B cell (primary cell): ENCODE measurements around the gene DLG2. TPM values are rescaled to one million over a fixed set of nuclear protein-coding genes. Genes with fewer than 3 reads are reported as not detected.

Source experiments
- ATAC-seq: fragments of 200-7000 bp; cut with Tn5 transposase; one replicate; pipeline ENCODE4 v1.10.0; 2021; ENCODE audit warnings: low read depth, mild to moderate bottlenecking, moderate number of reproducible peaks, moderate library complexity
- CTCF ChIA-PET: fragments of 350-600 bp; sonication (Branson Sonifier 250); formaldehyde crosslinking; loops from one replicate; lab custom pipeline; 2021; ENCODE audit warnings: antibody characterized with exemption, inconsistent platforms; lab: Charles Lee
- POLR2A ChIA-PET: fragments of 350-600 bp; sonication (Branson Sonifier 250); formaldehyde crosslinking; loops from one replicate; lab custom pipeline; 2021; ENCODE audit warnings: antibody characterized with exemption; lab: Charles Lee
- DNase-seq: peaks from one replicate; pipeline ENCODE4 v3.0.0; 2013
- H2AFZ ChIP-seq: 2 replicates; pipeline ENCODE4 v1.6.1; 2012; ENCODE audit warnings: mild to moderate bottlenecking, low read depth, low read length; ENCODE audit not compliant: insufficient read depth, poor library complexity, severe bottlenecking
- H3K27ac ChIP-seq, 2 donors: 1 replicate in 1 of 2; 2 replicates in 1 of 2; pipeline ENCODE4 v1.5.1; 2012 to 2013; ENCODE audit warnings: low read length in 2 of 2, mild to moderate bottlenecking in 2 of 2, moderate library complexity in 1 of 2
- H3K27me3 ChIP-seq, 4 experiments: fragments of 200-600 bp in 1 of 4; sonication (generic) in 1 of 4; replicated peaks in 1 of 4; 1 replicate in 2 of 4; 2 replicates in 2 of 4; pipeline versions ENCODE4 v1.6.1 to v1.7.0; 2013 to 2016; ENCODE audit warnings: low read length in 3 of 4, mild to moderate bottlenecking in 2 of 4, mixed read lengths in 1 of 4, moderate library complexity in 1 of 4; ENCODE audit not compliant: insufficient read depth in 4 of 4, control insufficient read depth in 3 of 4; ENCODE audit errors: control extremely low read depth in 1 of 4
- H3K36me3 ChIP-seq, 2 experiments: replicated peaks in 1 of 2; 1 replicate in 1 of 2; 2 replicates in 1 of 2; pipeline versions ENCODE4 v1.6.1 to v1.7.1; 2013; ENCODE audit warnings: low read length in 1 of 2; ENCODE audit not compliant: insufficient read depth in 2 of 2, control insufficient read depth in 1 of 2; ENCODE audit errors: control extremely low read depth in 1 of 2, extremely low read depth in 1 of 2
- H3K4me1 ChIP-seq, 2 donors: fragments of 200-600 bp in 1 of 2; sonication (generic) in 1 of 2; 1 replicate in 1 of 2; 2 replicates in 1 of 2; pipeline versions ENCODE4 v1.5.1 to v1.6.1; 2013 to 2017; ENCODE audit warnings: low read length in 2 of 2; ENCODE audit not compliant: control insufficient read depth in 2 of 2, insufficient read depth in 2 of 2
- H3K4me2 ChIP-seq: replicated peaks from 2 replicates; pipeline ENCODE3; 2012; ENCODE audit warnings: mild to moderate bottlenecking, low read depth, low read length; ENCODE audit not compliant: poor library complexity, severe bottlenecking
- H3K4me3 ChIP-seq, 5 experiments: fragments of 200-600 bp in 1 of 5; sonication (generic) in 1 of 5; 1 replicate in 3 of 5; 2 replicates in 2 of 5; pipeline versions ENCODE4 v1.5.1 to v1.7.0; 2011 to 2016; ENCODE audit warnings: low read length in 4 of 5, mild to moderate bottlenecking in 4 of 5, low read depth in 2 of 5, control low read depth in 1 of 5, moderate library complexity in 1 of 5; ENCODE audit not compliant: insufficient read depth in 1 of 5; ENCODE audit errors: control extremely low read depth in 1 of 5, extremely low read depth in 1 of 5
- H3K79me2 ChIP-seq: fragments of 200-600 bp; sonication (generic); one replicate; pipeline ENCODE4 v1.6.0; 2016; ENCODE audit warnings: low read length; ENCODE audit not compliant: control insufficient read depth, insufficient read depth
- H3K9ac ChIP-seq: fragments of 200-600 bp; sonication (generic); 2 replicates; pipeline ENCODE4 v1.6.1; 2017; ENCODE audit warnings: mild to moderate bottlenecking, low read length, moderate library complexity
- H3K9me3 ChIP-seq, 3 donors: one replicate each; pipeline versions ENCODE4 v1.6.1 to v1.7.1; 2013; ENCODE audit warnings: low read length in 2 of 3; ENCODE audit not compliant: control insufficient read depth in 2 of 3, insufficient read depth in 1 of 3; ENCODE audit errors: control extremely low read depth in 1 of 3
- H4K20me1 ChIP-seq: 2 replicates; pipeline ENCODE4 v1.6.0; 2012; ENCODE audit warnings: mild to moderate bottlenecking, low read length; ENCODE audit not compliant: insufficient read depth, control insufficient read depth, poor library complexity, severe bottlenecking
- H3K27ac Mint-ChIP-seq: one replicate; pipeline ENCODE4 v1.8.0; 2021; ENCODE audit warnings: mixed read lengths
- H3K27me3 Mint-ChIP-seq: one replicate; pipeline ENCODE4 v1.8.0; 2021; ENCODE audit warnings: mixed read lengths
- H3K4me1 Mint-ChIP-seq: one replicate; pipeline ENCODE4 v1.8.0; 2021; ENCODE audit warnings: mixed read lengths
- H3K4me3 Mint-ChIP-seq: one replicate; pipeline ENCODE4 v1.8.0; 2021; ENCODE audit warnings: mixed read lengths
- H3K9me3 Mint-ChIP-seq: one replicate; pipeline ENCODE4 v1.8.0; 2022; ENCODE audit warnings: mixed read lengths; ENCODE audit not compliant: insufficient read depth
- EZH2 ChIP-seq: IDR thresholded peaks from 2 replicates; pipeline ENCODE4 v1.6.1; 2012; ENCODE audit warnings: borderline replicate concordance, low read depth, mild to moderate bottlenecking, moderate library complexity, low read length; ENCODE audit not compliant: insufficient read depth, poor library complexity, severe bottlenecking
- WGBS: methylation state at CpG from one replicate; pipeline ENCODE4 v1.1.5; 2013; ENCODE audit warnings: missing lambda C conversion rate; ENCODE audit not compliant: insufficient coverage; 5-methylcytosine and 5-hydroxymethylcytosine counted together
- intact Hi-C: fragments of 100-400 bp; cut with micrococcal nuclease; formaldehyde crosslinking; loops from one replicate; pipeline ENCODE4 v1.10.0; 2022
- polyA plus RNA-seq: library from polyadenylated mRNA; depleted of rRNA; stranded (reverse); fragments of >200 nt; gene quantifications from 2 replicates; pipeline ENCODE4 v1.2.3, GENCODE V29; 2012
- total RNA-seq, 2 donors: library from RNA; stranded (reverse); fragments of 120-200 nt in 1 of 2; gene quantifications; 1 replicate in 1 of 2; 2 replicates in 1 of 2; pipeline versions ENCODE4 v1.2.3 to v1.2.4, GENCODE V29; 2013 to 2022
- TF ChIP-seq, protein P1 (sequence below): fragments of 200-600 bp; IDR thresholded peaks from one replicate; pipeline ENCODE4 v1.8.0; 2022; ENCODE audit warnings: antibody characterized with exemption, mild to moderate bottlenecking

Gene DLG2
- total and polyA plus RNA-seq, 2 donors (not counting 1 experiment from before 2014, with no cell fraction given) = 0.54 to 5.4 TPM

DNA sequence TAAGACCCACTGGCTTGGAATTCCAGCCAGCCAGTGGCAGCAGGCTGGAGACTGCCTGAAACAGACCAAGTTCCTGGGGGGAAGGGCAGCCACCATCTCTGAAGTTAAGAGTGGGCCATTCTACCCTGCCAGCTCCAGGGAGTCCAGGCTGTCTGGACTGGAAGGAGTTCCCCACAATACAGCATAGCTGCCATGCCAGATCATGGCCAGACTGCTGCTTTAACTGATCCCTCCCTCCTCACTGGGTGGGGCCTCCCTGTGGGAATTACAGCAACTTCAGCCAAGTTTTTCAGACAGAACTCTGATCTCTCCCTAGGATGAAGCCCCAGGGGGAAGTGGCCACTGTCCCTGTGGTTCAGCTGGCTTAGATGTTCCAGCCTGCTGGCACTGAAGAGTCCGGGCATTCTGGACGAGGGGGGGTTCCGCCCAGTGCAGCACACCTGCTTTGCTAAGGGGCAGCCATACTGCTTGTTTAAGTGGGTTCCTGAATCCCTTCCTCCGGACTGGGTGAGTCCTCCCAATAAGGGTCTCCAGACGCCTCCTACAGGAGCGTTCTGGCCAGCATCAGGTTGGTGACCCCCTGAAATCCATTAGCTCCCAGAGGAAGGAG is 455.4 kb downstream of the DLG2 start:
- CTCF ChIA-PET = no interaction called here
- Histone ChIP-seq H3K4me2 (no peak overlapping the region), H3K9me3 (peaks cover 0 to 12% (median 0%) of the 10 kb centered on the region in 3 donors), H2AFZ (no peak overlapping the region), H3K27me3 (peaks cover 0 to 5% (median 0%) of the 10 kb centered on the region in 4 experiments), H3K9ac (no peak overlapping the region), H3K36me3 (no peaks in the 10 kb centered on the region), H3K4me1 (no peaks in the 10 kb centered on the region), H3K79me2 (no peaks in the 10 kb centered on the region), H4K20me1 (no peaks in the 10 kb centered on the region), H3K4me3 (no peak overlapping the region), H3K27ac (no peak overlapping the region)
- POLR2A ChIA-PET = no interaction called here
- Mint-ChIP-seq H3K27ac (no peak overlapping the region), H3K4me1 (no peaks in the 10 kb centered on the region), H3K27me3 (peaks cover 3% of the 10 kb centered on the region), H3K9me3 (peaks cover 16% of the 10 kb centered on the region), H3K4me3 (no peak overlapping the region)
- TF ChIP-seq, protein P1, sequence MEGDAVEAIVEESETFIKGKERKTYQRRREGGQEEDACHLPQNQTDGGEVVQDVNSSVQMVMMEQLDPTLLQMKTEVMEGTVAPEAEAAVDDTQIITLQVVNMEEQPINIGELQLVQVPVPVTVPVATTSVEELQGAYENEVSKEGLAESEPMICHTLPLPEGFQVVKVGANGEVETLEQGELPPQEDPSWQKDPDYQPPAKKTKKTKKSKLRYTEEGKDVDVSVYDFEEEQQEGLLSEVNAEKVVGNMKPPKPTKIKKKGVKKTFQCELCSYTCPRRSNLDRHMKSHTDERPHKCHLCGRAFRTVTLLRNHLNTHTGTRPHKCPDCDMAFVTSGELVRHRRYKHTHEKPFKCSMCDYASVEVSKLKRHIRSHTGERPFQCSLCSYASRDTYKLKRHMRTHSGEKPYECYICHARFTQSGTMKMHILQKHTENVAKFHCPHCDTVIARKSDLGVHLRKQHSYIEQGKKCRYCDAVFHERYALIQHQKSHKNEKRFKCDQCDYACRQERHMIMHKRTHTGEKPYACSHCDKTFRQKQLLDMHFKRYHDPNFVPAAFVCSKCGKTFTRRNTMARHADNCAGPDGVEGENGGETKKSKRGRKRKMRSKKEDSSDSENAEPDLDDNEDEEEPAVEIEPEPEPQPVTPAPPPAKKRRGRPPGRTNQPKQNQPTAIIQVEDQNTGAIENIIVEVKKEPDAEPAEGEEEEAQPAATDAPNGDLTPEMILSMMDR = no peak
- no peak for TF ChIP-seq EZH2
- no peak for ATAC-seq
- whole genome bisulfite sequencing = 99% methylated on average over 6 of the region's 6 CpGs
- intact Hi-C loops = no loop called here
- DNase-seq = no peak

GRCh38 chr11:85170184-85170583 is 457.0 kb downstream of the DLG2 start:
- ATAC-seq = no peak
- Mint-ChIP-seq H3K4me3 (no peak overlapping the region), H3K4me1 (peaks cover 6% of the 10 kb centered on the region), H3K9me3 (peaks cover 16% of the 10 kb centered on the region), H3K27ac (no peak overlapping the region), H3K27me3 (peaks cover 3% of the 10 kb centered on the region)
- H3K79me2 ChIP-seq = no peaks in the 10 kb centered on the region
- no peak overlapping the region for H3K9ac ChIP-seq
- intact Hi-C loops = no loop called here
- peaks cover 0 to 12% (median 0%) of the 10 kb centered on the region in 3 donors for H3K9me3 ChIP-seq
- no CpG with 5 or more reads among the region's 1 CpG for WGBS
- no peak overlapping the region for H3K4me3 ChIP-seq
- ChIA-PET POLR2A (no interaction called here), CTCF (no interaction called here)
- DNase-seq = no peak
- no peak overlapping the region for H3K27ac ChIP-seq
- H4K20me1 ChIP-seq = no peaks in the 10 kb centered on the region
- H2AFZ ChIP-seq = no peak overlapping the region
- no peak overlapping the region for H3K4me2 ChIP-seq
- peaks cover 0 to 5% (median 0%) of the 10 kb centered on the region in 4 experiments for H3K27me3 ChIP-seq
- H3K4me1 ChIP-seq = peaks cover 0 to 4% of the 10 kb centered on the region in 2 donors
- no peaks in the 10 kb centered on the region for H3K36me3 ChIP-seq
- no peak for TF ChIP-seq EZH2
- TF ChIP-seq, protein P1 = no peak
